Bronchial epithelial cell (primary cell): ENCODE measurements around the gene NBEA. TPM values are rescaled to one million over a fixed set of nuclear protein-coding genes. Genes with fewer than 3 reads are reported as not detected.

Source experiments
- DNase-seq: peaks from one replicate; pipeline ENCODE4 v3.0.0-alpha.2; 2010; ENCODE audit warnings: low read depth
- FAIRE-seq: peaks from 2 replicates; lab custom pipeline; 2011; peaks lifted over from hg19 to GRCh38; lab: Jason Lieb, UNC
- H3K27me3 ChIP-seq: 2 replicates; pipeline ENCODE4 v1.5.1; 2011; ENCODE audit warnings: low read length; ENCODE audit not compliant: control insufficient read depth, insufficient read depth
- H3K36me3 ChIP-seq: 2 replicates; pipeline ENCODE4 v1.5.1; 2011; ENCODE audit warnings: low read length; ENCODE audit not compliant: control insufficient read depth, insufficient read depth
- H3K4me3 ChIP-seq: 2 replicates; pipeline ENCODE4 v1.5.1; 2011; ENCODE audit warnings: mild to moderate bottlenecking, low read depth, low read length, control low read depth
- total RNA-seq: library from RNA; depleted of rRNA; stranded (reverse); fragments of >200 nt; gene quantifications from 2 replicates; pipeline ENCODE4 v1.2.1, GENCODE V29; 2014
- TF ChIP-seq, protein P1 (sequence below): IDR thresholded peaks from 2 replicates; pipeline ENCODE4 v1.5.1; 2011; ENCODE audit warnings: mild to moderate bottlenecking, moderate library complexity, low read length, control low read depth, inconsistent platforms; ENCODE audit not compliant: insufficient read depth, severe bottlenecking

The NBEA gene
- total RNA-seq, 1 donor from 2014 or later, result 0.53 TPM

DNA sequence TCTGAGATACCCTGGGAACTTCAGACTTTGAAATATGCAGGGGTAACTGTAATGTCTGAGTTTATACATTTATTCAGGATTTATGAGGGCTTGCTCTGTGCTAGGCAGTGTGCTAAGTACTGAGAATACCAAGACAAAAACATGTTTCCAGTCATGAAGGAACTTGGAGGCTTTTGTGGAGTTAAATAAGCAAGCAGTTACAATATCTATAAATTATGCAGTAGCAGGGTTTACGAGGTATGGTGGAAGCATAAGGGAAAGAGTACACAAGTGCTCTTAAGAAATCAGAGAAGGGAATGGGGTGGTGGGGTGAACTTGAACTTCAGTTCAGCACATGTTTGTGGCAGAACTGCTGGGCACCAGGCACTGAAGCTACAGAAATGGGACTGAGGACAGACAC is 506.4 kb downstream of the NBEA start:
- Histone ChIP-seq H3K27me3 (no peaks in the 10 kb centered on the region), H3K4me3 (no peak overlapping the region), H3K36me3 (no peaks in the 10 kb centered on the region)
- DNase-seq (no peak), FAIRE-seq (no peak)
- TF ChIP-seq, protein P1, sequence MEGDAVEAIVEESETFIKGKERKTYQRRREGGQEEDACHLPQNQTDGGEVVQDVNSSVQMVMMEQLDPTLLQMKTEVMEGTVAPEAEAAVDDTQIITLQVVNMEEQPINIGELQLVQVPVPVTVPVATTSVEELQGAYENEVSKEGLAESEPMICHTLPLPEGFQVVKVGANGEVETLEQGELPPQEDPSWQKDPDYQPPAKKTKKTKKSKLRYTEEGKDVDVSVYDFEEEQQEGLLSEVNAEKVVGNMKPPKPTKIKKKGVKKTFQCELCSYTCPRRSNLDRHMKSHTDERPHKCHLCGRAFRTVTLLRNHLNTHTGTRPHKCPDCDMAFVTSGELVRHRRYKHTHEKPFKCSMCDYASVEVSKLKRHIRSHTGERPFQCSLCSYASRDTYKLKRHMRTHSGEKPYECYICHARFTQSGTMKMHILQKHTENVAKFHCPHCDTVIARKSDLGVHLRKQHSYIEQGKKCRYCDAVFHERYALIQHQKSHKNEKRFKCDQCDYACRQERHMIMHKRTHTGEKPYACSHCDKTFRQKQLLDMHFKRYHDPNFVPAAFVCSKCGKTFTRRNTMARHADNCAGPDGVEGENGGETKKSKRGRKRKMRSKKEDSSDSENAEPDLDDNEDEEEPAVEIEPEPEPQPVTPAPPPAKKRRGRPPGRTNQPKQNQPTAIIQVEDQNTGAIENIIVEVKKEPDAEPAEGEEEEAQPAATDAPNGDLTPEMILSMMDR, result no peak

DNA sequence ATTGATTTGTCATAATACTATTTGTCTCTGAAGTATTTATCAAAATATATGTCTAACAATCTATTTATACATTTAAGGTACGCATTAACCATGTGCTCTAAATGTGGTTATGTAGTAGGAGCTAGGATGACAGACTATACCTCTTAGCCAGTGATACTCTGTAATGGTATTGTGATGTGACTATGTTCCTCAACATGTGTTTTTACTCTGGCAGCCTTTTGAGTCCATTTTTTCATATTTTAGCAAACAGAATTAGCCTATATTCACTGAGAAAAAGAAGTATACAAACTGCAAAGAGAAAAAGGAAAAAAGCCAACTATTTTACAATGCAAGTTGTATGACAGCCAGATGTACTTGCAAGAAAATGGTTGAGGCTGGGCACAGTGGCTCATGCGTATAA is 507.8 kb downstream of the NBEA start:
- FAIRE-seq (no peak), DNase-seq (no peak)
- Histone ChIP-seq H3K4me3 (no peak overlapping the region), H3K27me3 (no peaks in the 10 kb centered on the region), H3K36me3 (no peaks in the 10 kb centered on the region)
- TF ChIP-seq, protein P1, result no peak

DNA sequence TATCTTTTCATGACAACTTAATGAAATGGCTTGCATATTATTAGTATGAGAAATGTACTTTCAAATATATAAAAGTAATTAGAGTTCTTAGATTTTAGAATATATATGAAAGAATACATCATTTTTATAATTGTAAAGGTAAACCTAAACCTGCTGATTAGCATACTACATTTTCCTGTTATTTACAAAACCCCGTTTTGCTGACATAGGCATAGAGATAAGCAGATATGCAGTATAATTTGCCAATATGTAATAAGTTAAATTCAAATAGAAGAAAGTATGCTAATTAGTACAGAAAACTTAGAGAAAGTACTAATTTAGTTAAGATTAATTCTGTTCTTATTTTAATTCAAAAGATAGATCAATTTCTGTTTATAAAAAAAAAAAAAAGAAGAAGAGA is 513.0 kb downstream of the NBEA start:
- Histone ChIP-seq H3K36me3 (no peaks in the 10 kb centered on the region), H3K4me3 (no peak overlapping the region), H3K27me3 (no peaks in the 10 kb centered on the region)
- FAIRE-seq (no peak), DNase-seq (no peak)
- TF ChIP-seq, protein P1, result no peak

DNA sequence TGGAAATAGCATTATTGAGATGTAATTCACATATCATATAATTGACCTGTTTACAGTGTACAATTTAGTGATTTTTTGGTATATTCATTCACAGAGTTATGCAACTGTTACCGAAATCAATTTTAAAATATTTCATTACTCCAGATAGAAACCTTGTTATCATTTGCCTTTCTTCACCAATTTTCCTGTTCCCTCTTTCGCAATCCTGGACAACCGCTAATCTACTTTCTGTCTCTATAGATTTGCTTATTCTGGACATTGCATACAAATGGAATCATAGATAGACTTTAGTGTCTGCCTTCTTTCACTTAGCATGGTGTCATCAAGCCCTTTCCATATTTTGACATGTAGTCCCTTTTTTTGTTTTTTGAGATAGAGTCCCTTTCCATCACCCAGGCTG is 515.2 kb downstream of the NBEA start:
- FAIRE-seq (no peak), DNase-seq (no peak)
- TF ChIP-seq, protein P1, result no peak
- H3K27me3 ChIP-seq, result no peaks in the 10 kb centered on the region
- H3K4me3 ChIP-seq, result no peak overlapping the region
- H3K36me3 ChIP-seq, result no peaks in the 10 kb centered on the region

DNA sequence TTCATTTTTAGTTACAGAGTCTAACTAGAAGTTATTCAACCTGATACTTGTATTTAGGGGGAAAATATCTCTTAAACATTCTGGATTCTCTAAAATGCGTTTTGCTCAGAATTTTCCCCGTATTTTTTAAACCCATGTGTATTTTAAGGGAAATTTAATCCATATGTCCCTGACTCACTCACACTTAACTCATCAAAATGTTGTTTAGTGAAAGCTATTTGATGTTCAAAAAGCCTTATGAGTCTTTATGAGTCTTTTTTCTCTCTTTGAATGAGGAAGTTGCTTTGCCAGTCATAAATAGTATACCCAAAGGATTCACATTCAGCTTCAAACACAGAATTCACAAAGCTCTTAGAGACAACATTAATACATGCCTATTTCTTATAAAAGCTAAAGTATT is 518.0 kb downstream of the NBEA start:
- FAIRE-seq (no peak), DNase-seq (no peak)
- Histone ChIP-seq H3K36me3 (no peaks in the 10 kb centered on the region), H3K4me3 (no peak overlapping the region), H3K27me3 (no peaks in the 10 kb centered on the region)
- TF ChIP-seq, protein P1, result no peak

DNA sequence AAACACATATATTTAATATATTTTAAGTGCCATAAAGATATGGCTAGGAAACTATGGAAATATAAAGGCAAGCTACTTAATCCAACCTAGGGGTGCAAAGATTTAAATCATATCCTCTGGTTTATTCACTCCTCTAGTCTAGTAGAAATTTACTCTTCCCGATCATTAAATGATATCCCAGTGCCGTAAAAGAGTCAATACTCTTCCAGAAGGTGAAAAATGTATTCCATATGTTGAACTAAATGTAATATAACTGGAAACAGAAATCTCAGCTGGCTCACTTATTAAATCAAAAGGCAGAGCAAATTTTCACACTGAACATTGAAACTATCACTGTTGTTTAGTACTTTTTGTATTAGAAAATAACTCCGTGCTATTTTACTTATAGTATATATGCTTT is 523.3 kb downstream of the NBEA start:
- TF ChIP-seq, protein P1, result no peak
- Histone ChIP-seq H3K27me3 (no peaks in the 10 kb centered on the region), H3K4me3 (no peak overlapping the region), H3K36me3 (no peaks in the 10 kb centered on the region)
- no peak for FAIRE-seq
- DNase-seq, result no peak
